GM12873 (cell line): ENCODE data around the gene RAET1E.
A peak's percentile ranks its signal among the peaks of the same experiment; 100 is the strongest.

Experiments
- TF ChIP-seq, protein P1 (sequence below): IDR thresholded peaks from 2 replicates; pipeline ENCODE4 v1.5.1; 2012; ENCODE audit warnings: low read depth, mild to moderate bottlenecking, moderate library complexity, low read length, control low read depth; ENCODE audit not compliant: insufficient read depth; ENCODE audit errors: missing control alignments

Gene RAET1E

DNA sequence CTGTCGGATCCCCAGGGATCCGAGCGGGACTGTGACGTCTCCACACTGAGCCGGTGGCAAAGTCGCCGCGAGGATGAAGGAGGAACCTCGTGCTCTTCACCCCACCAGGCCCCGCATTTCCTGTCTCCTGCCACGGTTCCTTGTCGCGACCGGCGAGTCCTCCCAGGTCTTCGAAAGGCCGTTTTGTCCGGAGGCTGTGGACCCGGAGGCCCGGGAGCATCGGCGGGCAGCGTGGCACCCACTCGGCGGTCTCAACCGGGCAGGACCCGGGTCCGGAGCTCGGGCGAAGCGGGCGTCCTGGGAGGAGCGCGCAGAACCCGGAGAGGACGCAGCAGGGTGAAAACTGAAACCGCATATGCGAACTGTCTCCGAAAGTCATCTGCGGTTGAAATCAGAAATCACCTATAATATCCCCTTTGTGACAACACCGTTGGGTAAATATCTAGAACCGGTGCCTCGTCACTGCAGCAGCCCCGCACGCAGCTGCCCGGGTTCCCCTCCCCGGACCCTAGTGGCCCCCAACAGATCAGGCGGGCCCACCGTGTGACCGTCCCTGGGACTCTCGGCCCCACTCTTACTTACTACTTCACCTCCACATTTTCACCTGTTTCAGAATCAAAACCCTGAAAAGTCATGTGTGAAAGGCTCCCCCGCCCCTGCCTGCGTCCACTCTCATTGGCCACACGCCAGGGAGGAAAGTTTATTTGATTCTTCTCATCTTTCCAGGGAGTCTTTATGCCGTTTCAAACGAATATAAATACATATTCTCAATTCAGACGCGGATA lies 40.9 kb upstream of the RAET1E start:
- TF ChIP-seq, protein P1, sequence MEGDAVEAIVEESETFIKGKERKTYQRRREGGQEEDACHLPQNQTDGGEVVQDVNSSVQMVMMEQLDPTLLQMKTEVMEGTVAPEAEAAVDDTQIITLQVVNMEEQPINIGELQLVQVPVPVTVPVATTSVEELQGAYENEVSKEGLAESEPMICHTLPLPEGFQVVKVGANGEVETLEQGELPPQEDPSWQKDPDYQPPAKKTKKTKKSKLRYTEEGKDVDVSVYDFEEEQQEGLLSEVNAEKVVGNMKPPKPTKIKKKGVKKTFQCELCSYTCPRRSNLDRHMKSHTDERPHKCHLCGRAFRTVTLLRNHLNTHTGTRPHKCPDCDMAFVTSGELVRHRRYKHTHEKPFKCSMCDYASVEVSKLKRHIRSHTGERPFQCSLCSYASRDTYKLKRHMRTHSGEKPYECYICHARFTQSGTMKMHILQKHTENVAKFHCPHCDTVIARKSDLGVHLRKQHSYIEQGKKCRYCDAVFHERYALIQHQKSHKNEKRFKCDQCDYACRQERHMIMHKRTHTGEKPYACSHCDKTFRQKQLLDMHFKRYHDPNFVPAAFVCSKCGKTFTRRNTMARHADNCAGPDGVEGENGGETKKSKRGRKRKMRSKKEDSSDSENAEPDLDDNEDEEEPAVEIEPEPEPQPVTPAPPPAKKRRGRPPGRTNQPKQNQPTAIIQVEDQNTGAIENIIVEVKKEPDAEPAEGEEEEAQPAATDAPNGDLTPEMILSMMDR, result no peak

DNA sequence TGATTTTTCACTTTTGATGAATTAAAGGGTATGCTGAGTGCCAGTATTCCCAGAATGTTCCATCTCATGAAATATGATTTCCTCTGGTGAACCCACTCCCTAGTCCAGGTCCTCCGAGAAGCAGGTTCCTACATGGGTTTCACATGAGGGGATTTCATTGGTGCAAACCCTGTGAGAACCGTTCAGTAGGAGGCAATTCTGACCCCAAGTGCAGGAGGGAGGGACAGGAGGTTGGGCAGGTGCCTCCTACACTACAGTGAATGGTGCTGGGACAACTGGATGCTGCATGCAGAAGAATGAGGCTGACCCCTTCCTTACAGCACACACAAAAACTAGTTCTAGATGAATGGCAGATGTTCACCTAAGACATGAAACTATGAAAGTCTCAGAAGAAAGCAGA lies 38.8 kb upstream of the RAET1E start:
- TF ChIP-seq, protein P1, result no peak

DNA sequence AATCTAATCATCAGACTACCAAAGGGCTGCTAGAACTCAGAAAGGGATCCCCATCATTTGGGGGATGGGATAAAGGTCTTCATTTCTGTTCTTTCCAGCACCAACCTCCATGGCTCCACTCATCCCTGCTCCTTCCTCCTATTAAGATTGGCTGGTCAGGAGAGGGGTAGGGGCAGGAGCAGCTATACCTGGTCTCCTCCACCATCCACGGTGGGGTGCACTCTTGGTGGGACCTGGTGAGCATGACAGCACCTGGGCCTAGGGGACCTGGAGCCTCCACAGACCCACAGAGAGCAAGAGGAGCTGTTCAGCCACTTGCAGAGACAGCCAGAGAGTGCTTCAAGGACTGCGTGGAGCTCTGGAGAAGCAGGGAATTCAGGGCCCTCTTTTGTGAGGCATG lies 37.8 kb upstream of the RAET1E start:
- TF ChIP-seq, protein P1, result no peak

DNA sequence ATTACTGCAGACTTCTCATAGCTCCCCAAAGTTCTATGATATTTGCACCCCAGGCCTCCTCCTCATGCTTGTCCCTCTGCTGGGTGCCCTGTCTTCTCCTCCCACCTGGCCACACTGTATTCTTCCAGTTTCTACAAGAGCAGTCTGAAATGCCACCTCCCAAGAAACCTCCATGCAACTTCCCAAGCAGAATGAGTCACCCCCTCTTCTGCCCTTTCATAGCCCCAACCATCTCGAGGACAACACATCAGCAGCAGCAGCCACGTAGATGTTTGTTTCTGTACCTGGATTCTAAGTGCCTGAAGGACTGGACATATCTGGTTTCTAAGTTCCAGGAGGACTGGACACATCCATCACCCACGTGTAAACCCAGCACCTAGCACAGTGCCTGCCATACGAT lies 37.3 kb upstream of the RAET1E start:
- TF ChIP-seq, protein P1, result no peak

DNA sequence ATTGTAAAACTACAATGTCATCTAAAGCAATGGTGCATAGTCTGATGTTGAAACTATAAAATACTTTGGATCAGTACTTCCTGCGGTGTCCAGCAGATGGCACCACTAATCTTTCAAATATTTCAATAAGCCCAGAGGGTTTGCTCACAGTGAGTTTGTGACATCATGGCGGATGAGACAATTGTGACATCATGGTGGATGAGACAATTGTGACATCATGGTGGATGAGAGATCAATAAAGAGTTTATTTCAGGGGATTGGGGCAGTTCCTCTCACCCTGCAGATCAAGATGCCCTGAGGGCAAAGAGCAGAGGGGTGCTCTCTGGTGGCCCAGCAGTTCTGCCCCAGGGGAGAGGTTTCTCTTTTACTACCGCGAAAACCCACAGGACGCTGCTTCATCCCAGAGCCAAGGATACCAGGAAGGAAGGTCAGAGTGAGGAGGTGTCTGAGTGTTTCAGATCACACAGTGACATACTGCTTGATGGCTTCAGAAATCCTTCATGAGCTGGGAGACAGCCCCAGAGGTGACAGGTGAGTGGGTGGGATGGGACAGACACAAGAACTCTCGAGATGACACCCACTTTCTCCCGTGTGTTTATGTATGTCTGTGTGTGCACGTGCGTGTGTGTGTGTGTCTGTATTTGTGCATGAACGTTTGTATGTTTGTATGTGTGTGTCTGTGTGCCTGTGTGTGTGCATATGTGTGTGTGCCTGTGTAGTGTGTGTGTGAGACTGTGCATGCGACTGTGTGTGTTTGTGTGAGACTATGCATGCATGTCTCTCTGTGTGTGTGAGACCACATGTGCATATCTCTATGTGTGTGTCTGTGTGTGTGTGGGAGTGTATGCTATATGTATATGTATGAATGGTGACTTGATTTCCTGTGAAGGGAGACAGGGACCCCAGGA lies 36.6 kb upstream of the RAET1E start:
- TF ChIP-seq, protein P1, result peak; percentile 66

DNA sequence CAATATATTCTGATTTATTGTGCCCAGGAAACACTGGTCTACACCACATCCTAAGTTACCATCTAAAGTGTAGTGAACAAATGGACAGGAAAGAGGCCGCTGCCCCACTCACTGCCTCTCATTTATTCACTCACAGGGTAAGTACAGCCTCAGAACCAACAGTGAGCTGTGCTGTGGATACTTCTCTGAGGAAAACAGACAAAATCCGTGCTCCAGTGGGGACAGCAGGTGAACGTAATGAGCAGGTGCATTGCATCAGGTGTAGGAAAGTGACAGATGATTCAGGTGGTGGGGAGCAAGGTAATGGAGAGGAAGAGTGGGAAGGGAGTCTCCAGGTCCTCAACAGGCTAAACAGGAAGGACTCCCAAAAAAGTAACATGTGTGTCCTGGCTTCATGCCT lies 35.5 kb upstream of the RAET1E start:
- TF ChIP-seq, protein P1, result no peak

DNA sequence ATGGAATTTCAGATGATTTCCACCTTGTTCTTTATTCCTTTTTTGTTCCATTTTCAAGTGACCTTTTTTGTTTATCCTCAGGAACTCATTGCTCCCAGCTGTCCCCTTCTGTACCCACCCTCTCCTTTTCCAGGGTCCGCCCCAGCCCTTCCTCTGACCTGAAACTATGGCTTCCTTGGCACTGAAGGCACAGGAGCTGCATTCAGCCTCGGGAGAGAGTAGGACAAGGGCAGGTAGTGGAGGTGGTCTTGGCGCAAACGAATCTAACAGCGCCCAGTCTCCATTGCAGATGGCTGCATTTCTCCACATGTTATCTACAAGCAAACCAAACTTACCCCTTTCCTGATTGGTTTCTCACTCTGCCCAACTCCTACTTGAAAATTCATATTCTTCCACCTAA lies 35.1 kb upstream of the RAET1E start:
- TF ChIP-seq, protein P1, result no peak
